GM23338 (cell line): ENCODE results near the gene ARHGAP9. TPM values are rescaled to one million over a fixed set of nuclear protein-coding genes. Genes with fewer than 3 reads are reported as not detected.

Experiments used
- ATAC-seq: fragments of 200-7000 bp; cut with Tn5 transposase; 3 replicates; pipeline ENCODE4 v1.9.1; 2020
- DNase-seq: peaks from one replicate; pipeline ENCODE4 v3.0.0-alpha.2; 2015; ENCODE audit warnings: low spot score
- H2AFZ ChIP-seq: fragments of 200-600 bp; sonication (generic); 2 replicates; pipeline ENCODE4 v1.8.0; 2016; ENCODE audit warnings: antibody characterized with exemption, mild to moderate bottlenecking, moderate library complexity
- H3F3A ChIP-seq: fragments of 200-600 bp; sonication (generic); replicated peaks from 2 replicates; pipeline ENCODE4 v1.8.0; 2017; ENCODE audit warnings: antibody characterized with exemption, mixed run types, low read depth
- H3K27ac ChIP-seq: fragments of 200-600 bp; sonication (generic); 2 replicates; pipeline ENCODE4 v1.6.1; 2016; ENCODE audit warnings: low read depth
- H3K27me3 ChIP-seq: fragments of 200-600 bp; sonication (generic); 2 replicates; pipeline ENCODE4 v1.8.0; 2016; ENCODE audit warnings: mild to moderate bottlenecking, mixed run types, moderate library complexity; ENCODE audit not compliant: insufficient read depth
- H3K36me3 ChIP-seq: fragments of 200-600 bp; sonication (generic); 2 replicates; pipeline ENCODE4 v1.8.0; 2016; ENCODE audit warnings: mild to moderate bottlenecking; ENCODE audit not compliant: insufficient read depth
- H3K4me1 ChIP-seq: fragments of 200-600 bp; sonication (generic); 2 replicates; pipeline ENCODE4 v1.8.0; 2016; ENCODE audit warnings: mild to moderate bottlenecking, moderate library complexity; ENCODE audit not compliant: insufficient read depth
- H3K4me2 ChIP-seq: fragments of 200-600 bp; sonication (generic); 2 replicates; pipeline ENCODE4 v1.7.1; 2017; ENCODE audit warnings: mixed run types
- H3K4me3 ChIP-seq: fragments of 200-600 bp; sonication (generic); 2 replicates; pipeline ENCODE4 v1.6.1; 2016; ENCODE audit warnings: mixed run types
- H3K79me2 ChIP-seq: fragments of 200-600 bp; sonication (generic); replicated peaks from 2 replicates; pipeline ENCODE4 v1.8.0; 2017; ENCODE audit warnings: mild to moderate bottlenecking; ENCODE audit not compliant: insufficient read depth
- H3K9me2 ChIP-seq: fragments of 200-600 bp; sonication (generic); 2 replicates; pipeline ENCODE4 v1.8.0; 2017; ENCODE audit not compliant: insufficient read depth
- H4K20me1 ChIP-seq: fragments of 200-600 bp; sonication (generic); replicated peaks from 2 replicates; pipeline ENCODE4 v1.8.0; 2017; ENCODE audit warnings: mild to moderate bottlenecking; ENCODE audit not compliant: insufficient read depth
- H3K27ac Mint-ChIP-seq: 2 replicates; pipeline ENCODE4 v1.8.0; 2020; ENCODE audit warnings: inconsistent platforms, mild to moderate bottlenecking, moderate library complexity, mixed read lengths
- H3K27me3 Mint-ChIP-seq: 3 replicates; pipeline ENCODE4 v1.8.0; 2022; ENCODE audit warnings: low read depth, mild to moderate bottlenecking, moderate library complexity, mixed read lengths, inconsistent platforms; ENCODE audit not compliant: insufficient read depth, poor library complexity
- H3K36me3 Mint-ChIP-seq: 3 replicates; pipeline ENCODE4 v1.8.0; 2021; ENCODE audit warnings: low read depth, mild to moderate bottlenecking, inconsistent platforms, moderate library complexity, mixed read lengths
- H3K4me1 Mint-ChIP-seq: 3 replicates; pipeline ENCODE4 v1.8.0; 2020; ENCODE audit warnings: mild to moderate bottlenecking, inconsistent platforms, mixed read lengths
- H3K4me3 Mint-ChIP-seq: 3 replicates; pipeline ENCODE4 v1.8.0; 2021; ENCODE audit warnings: moderate library complexity, mild to moderate bottlenecking, inconsistent platforms, mixed read lengths
- H3K9me3 Mint-ChIP-seq: 3 replicates; pipeline ENCODE4 v1.8.0; 2020; ENCODE audit warnings: moderate library complexity, mild to moderate bottlenecking, inconsistent platforms, mixed read lengths
- CREB1 ChIP-seq: fragments of 250-450 bp; sonication (Bioruptor Pico); IDR thresholded peaks from 2 replicates; pipeline ENCODE4 v1.5.0; 2020; ENCODE audit warnings: low read depth, mild to moderate bottlenecking, moderate library complexity
- ZNF114 ChIP-seq: fragments of 250-450 bp; sonication (Bioruptor Pico); IDR thresholded peaks from 2 replicates; pipeline ENCODE4 v1.5.0; 2020; ENCODE audit warnings: mild to moderate bottlenecking, moderate library complexity
- ZNF462 ChIP-seq: fragments of 250-450 bp; sonication (Bioruptor Pico); IDR thresholded peaks from 2 replicates; pipeline ENCODE4 v1.5.0; 2020; ENCODE audit warnings: mild to moderate bottlenecking, moderate library complexity
- polyA plus RNA-seq: library from polyadenylated mRNA; unstranded; fragments of >200 nt; fragmentation: Nextera tagmentation; extraction: Ambion mirVana; gene quantifications from 2 replicates; pipeline ENCODE4 v1.2.1, GENCODE V29; 2016
- total RNA-seq: library from RNA; depleted of rRNA; stranded (reverse); fragments of >200 nt; shearing (Covaris generic); gene quantifications from 2 replicates; pipeline ENCODE4 v1.2.3, GENCODE V29; 2014
- TF ChIP-seq, protein P1 (sequence below), 2 experiments: fragments of 200-600 bp in 1 of 2; sonication (generic) in 1 of 2; conservative IDR thresholded peaks; 2 replicates each; pipeline versions ENCODE4 v1.5.1 to v1.6.1; 2016 to 2017; ENCODE audit warnings: antibody characterized with exemption in 2 of 2, low read depth in 2 of 2, mild to moderate bottlenecking in 2 of 2, moderate library complexity in 1 of 2

ARHGAP9 gene
- total and polyA plus RNA-seq, 2 experiments from 2014 or later: 4.5 to 7.1 TPM

GRCh38 chr12:57430931-57431566 lies 48.6 kb downstream of the ARHGAP9 start, which contains the start of gene R3HDM2 (continued):
- TF ChIP-seq ZNF462 (CRISPR knock-in tag): no peak

GRCh38 chr12:57430112-57430930 lies 49.3 kb downstream of the ARHGAP9 start:
- H2AFZ ChIP-seq: peak overlapping the region; percentile 76; the same call in 1 of the 2 replicates
- no peaks in the 10 kb centered on the region; the same call in 2 of the 3 replicates for H3K36me3 Mint-ChIP-seq
- peaks cover 8% of the 10 kb centered on the region for H3K27me3 Mint-ChIP-seq
- H3K9me3 Mint-ChIP-seq: no peaks in the 10 kb centered on the region
- DNase-seq: peak; percentile 76
- H3K4me1 Mint-ChIP-seq: peaks cover 26% of the 10 kb centered on the region
- no peaks in the 10 kb centered on the region for H3K36me3 ChIP-seq
- peak overlapping the region; percentile 93 for H3K27ac ChIP-seq
- peaks cover 34% of the 10 kb centered on the region for H3K79me2 ChIP-seq
- no peaks in the 10 kb centered on the region for H3K27me3 ChIP-seq
- peaks cover 14% of the 10 kb centered on the region for H3F3A ChIP-seq
- H4K20me1 ChIP-seq: no peaks in the 10 kb centered on the region
- peak overlapping the region; percentile 91 for H3K4me2 ChIP-seq
- TF ChIP-seq ZNF114 (CRISPR knock-in tag): no peak
- TF ChIP-seq CREB1 (CRISPR knock-in tag): no peak
- TF ChIP-seq, protein P1, sequence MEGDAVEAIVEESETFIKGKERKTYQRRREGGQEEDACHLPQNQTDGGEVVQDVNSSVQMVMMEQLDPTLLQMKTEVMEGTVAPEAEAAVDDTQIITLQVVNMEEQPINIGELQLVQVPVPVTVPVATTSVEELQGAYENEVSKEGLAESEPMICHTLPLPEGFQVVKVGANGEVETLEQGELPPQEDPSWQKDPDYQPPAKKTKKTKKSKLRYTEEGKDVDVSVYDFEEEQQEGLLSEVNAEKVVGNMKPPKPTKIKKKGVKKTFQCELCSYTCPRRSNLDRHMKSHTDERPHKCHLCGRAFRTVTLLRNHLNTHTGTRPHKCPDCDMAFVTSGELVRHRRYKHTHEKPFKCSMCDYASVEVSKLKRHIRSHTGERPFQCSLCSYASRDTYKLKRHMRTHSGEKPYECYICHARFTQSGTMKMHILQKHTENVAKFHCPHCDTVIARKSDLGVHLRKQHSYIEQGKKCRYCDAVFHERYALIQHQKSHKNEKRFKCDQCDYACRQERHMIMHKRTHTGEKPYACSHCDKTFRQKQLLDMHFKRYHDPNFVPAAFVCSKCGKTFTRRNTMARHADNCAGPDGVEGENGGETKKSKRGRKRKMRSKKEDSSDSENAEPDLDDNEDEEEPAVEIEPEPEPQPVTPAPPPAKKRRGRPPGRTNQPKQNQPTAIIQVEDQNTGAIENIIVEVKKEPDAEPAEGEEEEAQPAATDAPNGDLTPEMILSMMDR (conservative IDR thresholded peaks at IDR 0.05; ENCODE audit: low read depth in 2 of 2): peak in 1 of 2 experiments; percentile 7; a peak in 1 of 4 replicates
- peak overlapping the region; percentile 64 for H3K4me3 ChIP-seq
- peak; percentile 63 for ATAC-seq
- H3K4me3 Mint-ChIP-seq: peak overlapping the region; percentile 93
- peaks cover 15% of the 10 kb centered on the region; the same call in 1 of the 2 replicates for H3K4me1 ChIP-seq
- no peaks in the 10 kb centered on the region for H3K9me2 ChIP-seq
- H3K27ac Mint-ChIP-seq: peak overlapping the region; percentile 97
